Aorta (tissue), 5 donors: ENCODE results near the gene HIF1AN. TPM values are rescaled to one million over a fixed set of nuclear protein-coding genes. Genes with fewer than 3 reads are reported as not detected.
A peak's percentile ranks its signal among the peaks of the same experiment; 100 is the strongest.

Source experiments
- ATAC-seq: fragments of 200-7000 bp; cut with Tn5 transposase; one replicate; pipeline ENCODE4 v1.9.1; 2022; ENCODE audit warnings: moderate library complexity; ENCODE audit not compliant: low FRiP score
- DNase-seq, 2 donors: peaks; one replicate each; pipeline ENCODE4 v3.0.0-alpha.2; 2020
- H3K27ac ChIP-seq, 2 donors: one replicate each; pipeline ENCODE4 v1.5.1; 2013; ENCODE audit warnings: low read length in 2 of 2, mild to moderate bottlenecking in 2 of 2, moderate library complexity in 2 of 2, control low read depth in 1 of 2, inconsistent platforms in 1 of 2, low read depth in 1 of 2
- H3K27me3 ChIP-seq, 2 donors: one replicate each; pipeline ENCODE4 v1.6.1; 2013; ENCODE audit warnings: control low read depth in 1 of 2, low read length in 1 of 2, mild to moderate bottlenecking in 1 of 2, moderate library complexity in 1 of 2; ENCODE audit not compliant: insufficient read depth in 2 of 2, control insufficient read depth in 1 of 2
- H3K36me3 ChIP-seq, 2 donors: one replicate each; pipeline ENCODE4 v1.6.1; 2013; ENCODE audit warnings: control low read depth in 1 of 2, low read length in 1 of 2, mild to moderate bottlenecking in 1 of 2; ENCODE audit not compliant: insufficient read depth in 2 of 2, control insufficient read depth in 1 of 2
- H3K4me1 ChIP-seq, 2 donors: one replicate each; pipeline ENCODE4 v1.6.1; 2013; ENCODE audit warnings: low read length in 2 of 2, control low read depth in 1 of 2, mild to moderate bottlenecking in 1 of 2, moderate library complexity in 1 of 2; ENCODE audit not compliant: insufficient read depth in 2 of 2, control insufficient read depth in 1 of 2
- H3K4me3 ChIP-seq, 2 donors: one replicate each; pipeline ENCODE4 v1.5.1; 2013; ENCODE audit warnings: low read length in 2 of 2, control low read depth in 1 of 2, mild to moderate bottlenecking in 1 of 2
- H3K9me3 ChIP-seq: one replicate; pipeline ENCODE4 v1.6.1; 2013; ENCODE audit warnings: mild to moderate bottlenecking, low read length; ENCODE audit not compliant: control insufficient read depth
- WGBS, 2 donors: extraction: QIAGEN DNeasy Blood & Tissue Kit; methylation state at CpG; one replicate each; pipeline ENCODE4 v1.1.7; 2013; 5-methylcytosine and 5-hydroxymethylcytosine counted together
- intact Hi-C, 2 donors: fragments of 100-400 bp; cut with DNase I; formaldehyde crosslinking; loops; one replicate each; pipeline versions ENCODE4 v1.14.2 to v1.15.0; 2022
- long read RNA-seq, 2 donors: library from polyadenylated mRNA; unstranded; transcript quantifications; one replicate each; pipeline ENCODE4 v2.0.0, GENCODE V29; 2020 to 2021
- polyA plus RNA-seq, 2 donors: library from polyadenylated mRNA; stranded (reverse); fragments of 200-250 nt; gene quantifications; one replicate each; pipeline ENCODE4 v1.2.3, GENCODE V29; 2013
- total RNA-seq, 2 donors: library from RNA; stranded (reverse); fragmentation: NEBNext Ultra II Directional; extraction: Animal tissue kit (Norgen Biotek cat#: 25700); gene quantifications; one replicate each; pipeline ENCODE4 v1.2.1, GENCODE V29; 2021
- donor health status: healthy with polysubstance abuse.
- donor health status: Bipolar disorder and iron deficiency.
- donor health status: DM: no; HTN: no; CAD: no.
- donor health status: DM: no; HTN: no; CAD: no.
- donor health status: DM: yes; HTN: yes; CAD: no.

The HIF1AN gene
- 10 to 100 TPM; 35.8 to 42.7 TPM for total RNA-seq
- 10 to 100 TPM in 1 of 2 donors, 1 to 10 TPM in 1; 6.0 to 10.8 TPM for polyA plus RNA-seq
- long read RNA-seq, donor 1, full-length matches to known transcripts: 84 of 104 reads
- long read RNA-seq, donor 1, partial matches to known transcripts: 7 of 104 reads
- long read RNA-seq, donor 1, other reads (novel, unspliced or antisense): 13 of 104 reads
- long read RNA-seq, donor 2, full-length matches to known transcripts: 24 of 34 reads
- long read RNA-seq, donor 2, partial matches to known transcripts: 4 of 34 reads
- long read RNA-seq, donor 2, other reads (novel, unspliced or antisense): 6 of 34 reads

- Histone ChIP-seq H3K9me3 (no peaks in the 10 kb centered on the region), H3K27ac (peak within 1 kb of the TSS; percentile 56 to 89), H3K27me3 (no peaks in the 10 kb centered on the region), H3K36me3 (no peaks in the 10 kb centered on the region), H3K4me1 (peaks cover 0 to 8% of the 10 kb centered on the region in 2 donors), H3K4me3 (peak within 1 kb of the TSS; percentile 57 to 76)
- WGBS, 2 donors: 0% methylated on average over 35 of the region's 35 CpGs
- intact Hi-C loops: loop anchor here (10.0 kb wide), 2 partner anchors 191 to 379 kb away; partner anchors contain the start of genes SLF2 (in 2 of the 2) and SCD (in 1 of the 2)
- ATAC-seq (peak; percentile 99), DNase-seq (peak; percentile 92 to 95)
Observed at GRCh38 chr10:100535715-100536353, at the start of gene HIF1AN. Gene HIF1AN (plus strand): TSS chr10:100535943. CDS start chr10:100535959, 16 bp downstream.

- intact Hi-C loops: no loop called here
- Histone ChIP-seq H3K9me3 (no peaks in the 10 kb centered on the region), H3K27me3 (no peaks in the 10 kb centered on the region), H3K4me3 (no peak overlapping the region), H3K27ac (no peak overlapping the region), H3K4me1 (no peaks in the 10 kb centered on the region), H3K36me3 (peaks cover 0 to 14% of the 10 kb centered on the region in 2 donors)
- ATAC-seq: no peak
- 91 to 93% methylated on average over 6 of the region's 6 CpGs for WGBS, 2 donors
- DNase-seq: no peak
Observed at GRCh38 chr10:100487529-100487928, 48.2 kb upstream of the HIF1AN start.

- H3K4me3 ChIP-seq: no peak overlapping the region
- intact Hi-C loops: no loop called here
- no peaks in the 10 kb centered on the region for H3K9me3 ChIP-seq
- no peaks in the 10 kb centered on the region for H3K27me3 ChIP-seq
- ATAC-seq (no peak), DNase-seq (no peak)
- WGBS, 2 donors: 82 to 88% methylated on average over 5 of the region's 5 CpGs
- no peak overlapping the region for H3K27ac ChIP-seq
- peaks cover 0 to 14% of the 10 kb centered on the region in 2 donors for H3K36me3 ChIP-seq
- no peaks in the 10 kb centered on the region for H3K4me1 ChIP-seq
Observed at GRCh38 chr10:100489396-100489795, 46.3 kb upstream of the HIF1AN start.

GRCh38 chr10:100490531-100490930 lies 45.2 kb upstream of the HIF1AN start:
- ATAC-seq (no peak), DNase-seq (no peak)
- Histone ChIP-seq H3K4me1 (no peaks in the 10 kb centered on the region), H3K27me3 (no peaks in the 10 kb centered on the region), H3K9me3 (no peaks in the 10 kb centered on the region), H3K27ac (no peak overlapping the region), H3K4me3 (no peak overlapping the region), H3K36me3 (peaks cover 6 to 14% of the 10 kb centered on the region in 2 donors)
- intact Hi-C loops: no loop called here
- 79 to 82% methylated on average over 2 of the region's 2 CpGs for WGBS, 2 donors

- intact Hi-C loops: no loop called here
- 81 to 93% methylated on average over 2 of the region's 2 CpGs for WGBS, 2 donors
- H3K9me3 ChIP-seq: no peaks in the 10 kb centered on the region
- H3K4me1 ChIP-seq: no peaks in the 10 kb centered on the region
- DNase-seq: no peak
- no peaks in the 10 kb centered on the region for H3K27me3 ChIP-seq
- peaks cover 12 to 17% of the 10 kb centered on the region in 2 donors for H3K36me3 ChIP-seq
- H3K4me3 ChIP-seq: no peak overlapping the region
- H3K27ac ChIP-seq: no peak overlapping the region
- ATAC-seq: no peak
Observed at GRCh38 chr10:100496567-100496966, 39.2 kb upstream of the HIF1AN start.

GRCh38 chr10:100498059-100498458 lies 37.7 kb upstream of the HIF1AN start:
- WGBS, 2 donors: 91 to 97% methylated on average over 4 of the region's 4 CpGs
- H3K36me3 ChIP-seq: peaks cover 12 to 17% of the 10 kb centered on the region in 2 donors
- no peak overlapping the region for H3K27ac ChIP-seq
- no peaks in the 10 kb centered on the region for H3K9me3 ChIP-seq
- DNase-seq: no peak
- no peaks in the 10 kb centered on the region for H3K27me3 ChIP-seq
- intact Hi-C loops: no loop called here
- no peak for ATAC-seq
- no peak overlapping the region for H3K4me3 ChIP-seq
- H3K4me1 ChIP-seq: no peaks in the 10 kb centered on the region

- DNase-seq (no peak), ATAC-seq (no peak)
- no peak overlapping the region for H3K4me3 ChIP-seq
- H3K36me3 ChIP-seq: peaks cover 6 to 17% of the 10 kb centered on the region in 2 donors
- intact Hi-C loops: no loop called here
- H3K27ac ChIP-seq: no peak overlapping the region
- no peaks in the 10 kb centered on the region for H3K4me1 ChIP-seq
- H3K27me3 ChIP-seq: no peaks in the 10 kb centered on the region
- H3K9me3 ChIP-seq: no peaks in the 10 kb centered on the region
Observed at GRCh38 chr10:100501423-100501822, 34.3 kb upstream of the HIF1AN start.

- ATAC-seq (no peak), DNase-seq (no peak)
- no peak overlapping the region for H3K27ac ChIP-seq
- intact Hi-C loops: no loop called here
- H3K4me1 ChIP-seq: no peaks in the 10 kb centered on the region
- H3K27me3 ChIP-seq: no peaks in the 10 kb centered on the region
- 86 to 91% methylated on average over 1 of the region's 1 CpG for WGBS, 2 donors
- no peaks in the 10 kb centered on the region for H3K9me3 ChIP-seq
- peaks cover 3 to 13% of the 10 kb centered on the region in 2 donors for H3K36me3 ChIP-seq
- H3K4me3 ChIP-seq: no peak overlapping the region
Observed at GRCh38 chr10:100502926-100503494, 32.7 kb upstream of the HIF1AN start.
